ENCODE data around the gene EFHB.
"Not testable (repeated sequence)": the region's sequence is repeated elsewhere in the genome, so short reads cannot be mapped to it uniquely, and the experiment has no call there.

The EFHB gene, protein sequence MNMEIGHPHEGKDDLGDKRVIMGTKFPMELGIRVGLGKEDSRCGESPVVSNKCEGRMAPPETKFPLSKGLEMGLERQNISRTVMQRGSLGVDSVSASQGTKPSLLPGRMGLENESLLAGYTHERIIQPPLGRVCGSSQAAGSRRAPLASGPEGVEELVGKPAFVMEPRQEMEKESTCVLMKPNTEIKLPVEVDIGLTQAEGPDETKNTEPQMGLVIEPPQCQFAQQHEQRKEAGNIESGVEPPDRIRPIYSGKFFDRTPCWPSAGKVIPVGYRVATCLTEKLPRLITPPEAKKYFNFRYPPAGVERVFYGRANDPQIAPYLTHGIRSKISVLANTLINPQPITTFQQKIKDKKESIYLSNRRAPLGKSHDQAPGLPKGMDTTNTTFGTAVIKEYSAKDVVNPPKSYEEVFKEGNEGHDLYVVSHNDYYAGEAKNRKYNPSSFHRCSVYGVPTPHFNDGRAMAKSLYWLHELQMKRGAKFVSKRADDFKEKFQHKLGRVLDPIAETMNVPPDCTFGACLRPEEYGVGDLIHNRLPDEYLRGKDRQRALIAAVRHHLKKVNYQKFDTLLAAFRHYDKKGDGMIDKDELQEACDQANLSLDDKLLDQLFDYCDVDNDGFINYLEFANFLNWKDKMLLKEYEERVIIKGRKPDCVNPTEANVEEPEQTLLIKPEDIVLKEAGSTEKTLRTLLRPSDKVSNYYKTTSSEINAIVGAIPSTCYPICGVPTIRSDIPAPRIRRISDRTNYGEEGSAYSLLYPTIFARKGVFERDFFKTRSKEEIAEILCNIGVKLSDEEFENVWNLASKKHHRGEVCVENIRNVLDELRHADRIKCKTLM

DNA sequence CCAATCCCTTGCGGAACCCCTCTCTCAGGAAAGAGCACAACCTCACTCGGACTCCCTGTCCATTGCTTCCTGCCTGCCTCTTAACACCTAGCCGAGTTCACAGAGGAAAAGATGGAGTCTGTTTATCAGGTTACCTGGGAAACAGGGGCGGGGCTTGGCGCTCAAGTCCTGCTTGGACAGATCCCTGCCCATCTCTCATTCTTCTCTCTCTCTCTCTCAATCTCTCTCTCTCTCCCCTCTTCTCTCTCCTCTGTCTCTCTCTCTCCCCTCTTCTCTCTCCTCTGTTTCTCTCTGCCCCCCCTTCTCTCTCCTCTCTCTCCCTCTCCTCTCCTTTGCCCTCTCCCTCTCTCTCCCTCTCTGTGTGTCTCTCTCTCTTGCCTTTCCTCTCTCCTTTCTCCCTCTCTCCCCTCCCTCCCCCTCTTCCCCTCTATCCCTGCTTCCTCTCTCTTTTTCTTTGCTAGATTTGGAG is at the start of gene EFHB:
Gene EFHB, minus strand, starts transcription at position 120 of the 469 bp plus-strand sequence. CDS start 199 bp downstream, outside the sequence.
- DNase-seq (ENCODE audit: extremely low read depth in 1 of 2, low read depth in 1 of 2) = no peak

DNA sequence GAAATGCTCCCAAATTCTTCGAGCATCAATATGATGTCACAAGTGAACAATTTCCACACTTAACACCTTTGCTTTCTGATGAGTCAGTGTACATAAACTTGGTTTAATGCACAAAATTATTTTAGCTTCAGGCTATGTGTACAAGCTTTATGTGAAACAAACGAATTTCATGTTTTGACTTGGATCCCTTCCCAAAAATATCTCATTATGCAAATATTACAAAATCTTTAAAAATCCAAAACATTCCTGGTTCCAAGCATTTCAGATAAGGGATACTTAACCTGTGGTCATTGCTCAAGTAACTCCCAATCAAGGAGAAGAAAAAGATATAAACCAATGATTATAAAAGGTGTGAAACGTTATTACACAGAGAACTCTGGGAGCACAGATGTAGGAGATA is 38.0 kb upstream of the EFHB start:
- DNase-seq (ENCODE audit: extremely low read depth in 1 of 2, low read depth in 1 of 2) = no peak

DNA sequence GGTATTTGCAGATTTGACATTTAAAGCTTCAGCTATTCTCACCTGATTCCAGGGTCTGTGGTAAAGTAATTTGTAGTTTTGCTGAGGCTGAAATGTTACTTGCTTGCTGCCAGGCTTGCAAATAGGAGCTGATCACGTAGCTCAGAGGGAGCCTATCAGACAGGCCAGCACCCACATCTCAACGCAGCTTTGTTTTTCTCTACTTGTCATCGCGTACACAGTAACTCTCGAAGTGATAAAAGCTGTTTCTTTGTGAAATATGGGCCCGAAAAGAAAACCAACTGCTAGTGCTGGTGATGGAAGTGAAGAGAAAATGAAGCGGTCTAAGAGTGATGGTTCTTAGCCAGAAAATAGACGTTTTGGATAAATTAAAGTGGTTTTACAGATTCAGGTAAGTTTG is 36.3 kb upstream of the EFHB start:
- no peak for DNase-seq (ENCODE audit: extremely low read depth in 1 of 2, low read depth in 1 of 2)

DNA sequence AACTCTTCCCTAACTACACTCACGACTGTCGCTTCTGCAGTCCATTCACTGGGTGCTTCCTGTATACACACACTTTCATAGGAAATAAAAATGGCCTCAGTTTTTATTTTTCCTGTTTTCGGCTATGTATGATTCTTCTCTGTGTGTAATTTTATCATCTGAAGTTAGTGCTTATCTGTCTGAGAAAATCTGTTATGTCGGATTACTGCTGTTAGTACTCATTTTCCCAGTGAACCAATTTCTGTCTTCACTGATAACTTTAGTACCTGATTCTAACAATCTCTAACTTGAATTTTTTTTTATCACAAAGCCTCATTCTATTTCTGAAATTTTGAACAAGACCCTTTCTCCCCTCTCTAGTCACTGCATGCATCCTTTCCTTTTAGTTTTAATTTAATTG is 33.8 kb upstream of the EFHB start:
- no peak for DNase-seq (ENCODE audit: extremely low read depth in 1 of 2, low read depth in 1 of 2)

DNA sequence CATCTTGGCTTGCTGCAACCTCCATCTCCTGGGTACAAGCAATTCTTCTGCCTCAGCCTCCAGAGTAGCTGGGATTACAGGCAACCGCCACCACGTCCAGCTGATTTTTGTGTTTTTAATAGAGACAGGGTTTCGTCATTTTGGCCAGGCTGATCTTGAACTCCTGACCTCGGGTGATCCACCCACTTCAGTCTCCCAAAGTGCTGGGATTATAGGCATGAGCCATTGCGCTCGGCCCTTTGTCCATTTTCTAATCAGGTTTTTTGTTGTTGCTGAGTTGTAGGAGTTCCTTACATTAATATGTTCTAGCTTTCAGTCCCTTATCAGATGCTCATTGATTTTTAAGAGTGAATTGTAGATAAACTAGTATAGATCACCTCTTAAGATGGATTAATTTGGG is 33.2 kb upstream of the EFHB start:
- DNase-seq (ENCODE audit: extremely low read depth in 1 of 2, low read depth in 1 of 2) = no peak

DNA sequence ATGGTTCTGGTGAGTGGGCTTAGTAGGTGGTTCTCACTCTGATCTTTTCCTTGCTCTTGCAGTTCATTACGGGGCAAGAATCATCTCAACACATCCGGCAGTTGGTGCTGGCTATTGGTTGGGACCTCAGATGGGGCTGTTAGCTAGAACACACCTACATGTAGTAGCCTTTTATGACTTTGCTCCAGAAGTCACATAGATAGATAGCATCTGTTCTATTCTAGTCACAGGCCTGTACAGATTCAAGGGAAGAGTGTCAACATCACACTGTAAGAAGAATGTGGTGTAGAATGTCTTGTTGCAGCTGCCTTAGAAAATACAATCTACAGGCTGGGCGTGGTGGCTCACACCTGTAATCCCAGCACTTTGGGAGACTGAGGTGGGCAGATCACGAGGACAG is 27.9 kb upstream of the EFHB start:
- DNase-seq (ENCODE audit: extremely low read depth in 1 of 2, low read depth in 1 of 2) = no peak

DNA sequence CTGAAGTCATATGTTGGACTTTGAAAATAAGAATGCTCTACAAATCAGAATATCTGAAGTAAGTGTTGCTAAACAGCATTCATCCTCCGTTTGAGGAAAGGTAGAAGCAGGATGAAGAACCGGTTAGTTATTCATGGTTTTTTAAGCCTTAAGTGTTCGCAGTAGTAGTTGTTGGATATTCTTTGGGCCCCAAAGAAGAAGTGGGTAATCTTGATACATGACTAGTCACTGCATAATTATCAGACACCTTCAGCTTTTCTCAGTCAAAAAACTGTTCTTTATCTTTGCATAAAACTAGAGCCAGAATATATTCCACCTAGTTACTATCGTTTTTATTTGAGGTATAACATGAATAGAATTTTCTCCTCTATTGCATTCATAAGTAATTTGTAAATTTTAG is 26.7 kb upstream of the EFHB start:
- no peak for DNase-seq (ENCODE audit: extremely low read depth in 1 of 2, low read depth in 1 of 2)

DNA sequence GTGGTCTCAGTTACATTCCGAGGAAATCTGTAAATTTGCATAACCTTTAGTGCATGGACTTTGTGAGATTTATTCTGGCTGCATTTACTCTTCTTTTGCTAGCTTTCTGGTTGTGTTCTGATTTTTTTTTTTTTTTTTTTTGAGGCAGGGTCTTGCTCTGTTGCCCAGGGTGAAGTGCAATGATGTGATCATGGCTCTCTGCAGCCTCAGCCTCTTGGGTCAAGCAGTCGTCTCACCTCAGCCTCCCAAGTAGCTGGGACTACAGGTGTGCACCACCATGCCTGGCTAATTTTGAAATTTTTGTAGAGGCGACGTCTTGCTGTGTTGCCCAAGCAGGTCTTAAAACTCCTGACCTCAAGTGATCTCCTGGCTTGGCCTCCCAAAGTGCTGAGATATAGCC is 25.5 kb upstream of the EFHB start:
- DNase-seq (ENCODE audit: extremely low read depth in 1 of 2, low read depth in 1 of 2) = no peak

DNA sequence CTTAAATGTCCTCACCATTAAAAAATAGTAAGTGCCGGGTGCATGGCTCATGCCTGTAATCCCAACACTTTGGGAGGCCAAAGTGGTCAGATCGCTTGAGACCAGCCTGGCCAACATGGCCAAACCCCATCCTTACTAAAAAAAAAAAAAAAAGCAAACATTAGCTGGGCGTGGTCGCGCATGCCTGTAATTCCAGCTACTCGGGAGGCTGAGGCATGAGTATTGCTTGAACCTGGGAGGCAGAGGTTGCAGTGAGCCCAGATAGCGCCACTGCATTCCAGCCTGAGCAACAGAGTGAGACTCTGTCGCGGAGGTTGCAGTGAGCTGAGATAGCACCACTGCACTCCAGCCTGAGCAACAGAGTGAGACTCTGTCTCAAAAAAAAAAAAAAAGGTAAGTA is 23.3 kb upstream of the EFHB start:
- not testable (repeated sequence) for DNase-seq (ENCODE audit: extremely low read depth in 1 of 2, low read depth in 1 of 2)

DNA sequence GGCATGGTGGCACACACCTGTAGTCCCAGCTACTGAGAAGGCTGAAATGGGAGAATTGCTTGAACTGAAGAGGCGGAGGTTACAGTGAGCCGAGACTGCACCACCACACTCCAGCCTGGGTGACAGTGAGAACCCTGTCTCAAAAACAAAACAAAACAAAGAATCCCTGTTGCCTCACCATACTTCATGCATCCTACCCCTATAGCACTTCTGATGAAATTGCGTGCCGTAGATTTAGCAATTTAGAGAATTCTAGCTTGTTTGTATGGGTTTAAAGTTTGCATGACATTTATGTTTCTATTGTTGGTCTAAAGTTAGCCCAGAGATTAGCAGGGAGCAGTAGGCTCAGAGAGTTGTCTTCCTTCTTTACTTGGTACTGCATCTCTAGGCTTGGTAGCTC is 20.7 kb upstream of the EFHB start:
- DNase-seq (ENCODE audit: extremely low read depth in 1 of 2, low read depth in 1 of 2) = no peak

DNA sequence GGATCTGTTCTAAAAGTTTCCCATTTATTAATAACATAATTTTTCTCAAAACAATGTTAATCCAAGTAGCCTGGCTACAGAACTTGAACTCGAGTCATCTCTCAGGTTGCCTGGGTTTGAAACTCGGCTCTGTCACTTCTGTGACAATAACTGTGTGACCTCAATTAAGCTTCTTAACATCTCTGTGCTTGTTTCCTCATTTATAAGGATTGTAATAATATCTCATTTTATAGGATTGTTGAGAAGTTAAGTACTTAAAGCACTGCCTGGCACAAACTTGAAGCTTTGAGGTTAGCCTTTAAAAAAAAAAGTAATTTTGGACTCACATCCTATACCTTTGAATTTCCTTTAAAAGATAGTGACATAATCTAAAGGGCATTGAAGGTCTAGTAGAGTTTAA is 16.3 kb upstream of the EFHB start:
- DNase-seq (ENCODE audit: extremely low read depth in 1 of 2, low read depth in 1 of 2) = no peak

DNA sequence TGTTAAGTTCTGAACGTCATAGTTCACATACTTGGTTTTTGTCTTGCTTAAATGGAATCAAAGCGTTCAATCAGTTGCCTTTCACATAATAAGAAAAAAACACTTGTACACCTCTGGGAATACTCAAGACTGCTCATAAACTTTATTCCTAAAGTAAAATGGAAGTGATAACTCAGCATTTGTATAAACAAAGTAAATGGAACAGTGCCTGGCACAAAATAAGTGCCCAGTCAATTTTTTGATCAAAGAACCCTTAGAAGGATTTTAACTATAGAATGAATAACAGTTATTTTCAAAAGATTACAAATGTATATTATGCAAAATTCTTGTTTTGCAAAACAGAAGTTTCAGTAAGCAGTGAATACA is 14.2 kb upstream of the EFHB start:
- DNase-seq (ENCODE audit: extremely low read depth in 1 of 2, low read depth in 1 of 2) = no peak

DNA sequence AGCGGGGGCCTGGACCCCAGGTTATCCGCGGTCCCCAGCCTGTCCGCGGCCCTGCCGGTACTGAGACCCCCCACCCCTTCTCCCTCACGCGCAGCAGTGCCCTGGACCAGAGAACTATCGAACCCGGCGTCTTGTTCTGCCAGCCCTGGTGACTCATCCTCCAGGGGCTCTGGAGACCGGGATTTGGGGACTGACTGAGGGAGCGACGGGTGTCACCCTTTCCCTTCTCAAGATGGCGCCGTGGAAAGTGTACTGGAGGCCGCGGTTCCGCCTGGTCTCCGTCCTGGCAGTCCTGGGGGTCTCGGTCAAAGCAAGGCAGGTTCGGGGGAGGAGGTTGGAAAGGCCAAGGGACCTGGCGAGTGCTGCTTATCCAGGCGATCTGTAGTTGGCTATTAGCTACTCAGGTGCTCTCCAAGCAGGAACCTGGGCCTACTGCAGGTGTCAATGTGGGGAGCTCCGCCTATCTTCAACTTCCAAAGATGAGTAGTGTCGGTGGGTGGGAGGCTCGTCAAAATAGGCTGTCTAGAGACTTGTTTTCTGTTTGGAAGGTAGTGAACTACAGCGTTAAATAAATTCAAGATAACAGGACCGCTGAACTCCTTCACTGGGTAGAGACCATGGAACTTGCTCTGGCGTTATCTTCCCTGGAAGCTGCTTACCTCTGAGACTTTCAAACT is 13.7 kb upstream of the EFHB start:
- DNase-seq (ENCODE audit: extremely low read depth in 1 of 2, low read depth in 1 of 2) = peak in 1 of 2 donors; percentile 14

DNA sequence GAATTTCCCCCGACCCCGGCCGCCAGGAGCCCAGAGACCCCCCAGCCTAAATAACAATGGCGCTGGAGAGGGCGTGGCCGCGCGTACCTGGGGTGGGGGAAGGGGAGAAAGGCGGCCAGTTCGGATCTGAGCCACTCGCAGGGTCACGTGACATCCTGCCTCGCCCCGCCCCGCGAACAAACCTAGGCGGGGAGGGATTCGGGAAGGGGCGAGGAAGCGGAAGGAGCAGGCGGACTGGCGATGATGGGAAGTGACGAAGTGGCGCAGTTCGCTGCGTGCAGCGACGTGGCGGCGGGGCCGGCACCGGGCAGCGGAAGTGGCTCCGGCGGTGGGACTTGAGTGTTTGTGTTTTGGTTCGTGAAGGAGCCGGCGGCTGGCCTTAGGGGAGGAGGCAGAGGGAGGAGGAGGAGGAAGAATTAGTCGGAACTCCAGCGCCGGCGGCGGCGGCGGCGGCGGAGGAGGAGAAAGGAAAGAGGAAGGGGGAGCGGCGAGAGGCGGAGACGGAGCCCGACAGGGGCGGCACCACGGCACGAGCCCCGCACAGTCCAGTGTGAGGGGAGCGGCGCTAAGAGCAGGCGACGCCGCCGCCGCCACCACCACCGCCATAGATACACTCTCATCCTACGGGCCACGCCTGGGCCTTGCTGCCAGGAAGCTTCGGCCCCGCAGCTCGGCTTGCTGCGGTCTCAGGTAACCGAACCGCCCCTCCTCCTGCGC is 13.0 kb upstream of the EFHB start, which contains the start of gene RAB5A:
Gene RAB5A, plus strand, starts transcription at position 266 of the 717 bp plus-strand sequence. CDS start 3,802 bp downstream, outside the sequence.
- peak; percentile 89 to 92 for DNase-seq (ENCODE audit: extremely low read depth in 1 of 2, low read depth in 1 of 2)

DNA sequence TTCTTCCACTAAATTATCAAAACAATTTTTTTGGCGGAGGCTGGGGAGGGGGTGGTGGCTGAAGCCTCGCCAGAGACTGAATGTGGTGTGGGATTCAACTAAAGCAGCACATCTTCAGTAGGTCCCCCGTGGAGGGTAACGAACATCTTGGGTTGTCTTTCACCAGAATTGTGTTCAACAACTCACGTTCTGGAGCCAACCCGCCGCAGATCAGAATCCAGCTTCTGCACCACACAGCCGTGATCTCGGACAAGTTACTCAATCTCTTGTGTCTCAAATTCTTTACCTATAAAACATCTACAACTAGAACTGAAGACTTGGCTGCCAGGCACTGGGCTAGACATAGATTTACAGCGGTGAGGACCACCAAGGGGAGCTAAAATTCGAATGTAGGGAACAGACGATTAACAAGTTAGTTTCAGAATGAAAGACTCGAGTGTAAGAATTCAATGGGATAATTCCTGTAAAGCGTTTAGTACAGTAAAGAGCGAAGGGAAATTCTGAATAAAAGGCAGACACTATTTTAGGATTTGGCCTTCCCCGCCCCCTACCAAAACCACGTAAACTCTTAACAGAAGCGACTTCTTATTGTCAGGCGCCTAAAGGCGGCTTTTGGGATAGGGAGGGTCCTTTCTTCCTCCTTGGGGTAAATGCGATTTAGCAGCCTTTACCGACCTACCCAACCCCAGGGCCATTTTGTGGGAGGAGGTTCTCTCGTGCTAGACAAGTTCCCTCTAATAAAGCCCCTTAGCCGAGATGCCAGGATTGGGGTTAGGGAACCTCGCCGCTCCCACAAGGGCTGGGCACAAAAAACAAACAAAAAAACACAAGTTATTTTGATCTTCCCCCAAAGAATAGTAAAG is 12.2 kb upstream of the EFHB start:
- no peak for DNase-seq (ENCODE audit: extremely low read depth in 1 of 2, low read depth in 1 of 2)

DNA sequence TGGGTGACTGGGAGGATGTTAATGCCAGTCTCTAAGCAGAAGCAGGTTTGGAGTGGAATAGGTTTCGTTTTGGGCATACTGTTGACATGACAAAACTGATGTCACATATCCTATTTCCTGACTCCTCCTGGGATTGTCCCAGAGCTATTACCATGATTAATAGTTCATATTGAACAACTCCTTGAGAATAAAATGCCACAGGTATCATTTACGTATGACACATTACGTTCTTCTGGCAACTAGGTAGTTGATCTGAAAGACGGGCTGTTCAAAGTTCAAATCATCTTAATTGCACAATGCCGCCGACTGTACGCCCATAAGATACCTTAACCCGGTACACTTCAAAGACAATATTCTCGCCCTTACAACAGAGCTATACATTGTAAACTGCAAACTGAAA is 11.5 kb upstream of the EFHB start:
- no peak for DNase-seq (ENCODE audit: extremely low read depth in 1 of 2, low read depth in 1 of 2)

DNA sequence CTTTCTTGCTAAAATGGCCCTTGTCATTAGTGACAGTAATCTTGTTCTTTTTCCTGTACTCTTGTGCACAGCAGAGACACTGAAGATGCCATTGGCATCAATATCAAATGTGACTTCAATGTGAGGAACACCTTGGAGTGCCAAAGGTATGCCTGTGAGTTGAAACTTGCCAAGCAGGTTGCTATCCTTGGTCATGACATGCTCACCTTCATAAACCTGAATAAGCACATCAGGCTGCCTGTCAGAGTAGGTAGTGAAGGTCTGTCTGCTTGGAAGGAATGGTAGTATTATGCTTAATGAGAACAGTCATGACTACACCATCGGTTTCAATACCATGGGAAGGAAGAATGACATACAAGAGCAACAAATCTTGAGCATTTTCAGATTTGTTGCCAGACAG is 6.6 kb upstream of the EFHB start:
- no peak for DNase-seq (ENCODE audit: extremely low read depth in 1 of 2, low read depth in 1 of 2)

DNA sequence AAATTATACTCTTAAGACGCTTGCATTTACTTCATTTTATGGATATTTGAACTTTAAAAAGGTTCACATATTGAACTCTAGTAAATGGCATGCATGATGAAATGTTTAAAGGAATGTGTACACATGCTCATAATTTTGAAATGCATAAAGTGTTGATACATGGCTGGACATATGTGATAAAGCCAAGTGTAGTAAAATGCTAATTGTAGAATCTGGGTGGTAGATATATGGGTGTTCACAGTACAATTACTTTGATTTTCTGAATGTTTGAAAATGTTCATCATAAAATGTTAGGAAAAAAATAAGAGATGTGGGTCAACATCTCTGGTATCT is 4.2 kb upstream of the EFHB start:
- DNase-seq (ENCODE audit: extremely low read depth in 1 of 2, low read depth in 1 of 2) = no peak

DNA sequence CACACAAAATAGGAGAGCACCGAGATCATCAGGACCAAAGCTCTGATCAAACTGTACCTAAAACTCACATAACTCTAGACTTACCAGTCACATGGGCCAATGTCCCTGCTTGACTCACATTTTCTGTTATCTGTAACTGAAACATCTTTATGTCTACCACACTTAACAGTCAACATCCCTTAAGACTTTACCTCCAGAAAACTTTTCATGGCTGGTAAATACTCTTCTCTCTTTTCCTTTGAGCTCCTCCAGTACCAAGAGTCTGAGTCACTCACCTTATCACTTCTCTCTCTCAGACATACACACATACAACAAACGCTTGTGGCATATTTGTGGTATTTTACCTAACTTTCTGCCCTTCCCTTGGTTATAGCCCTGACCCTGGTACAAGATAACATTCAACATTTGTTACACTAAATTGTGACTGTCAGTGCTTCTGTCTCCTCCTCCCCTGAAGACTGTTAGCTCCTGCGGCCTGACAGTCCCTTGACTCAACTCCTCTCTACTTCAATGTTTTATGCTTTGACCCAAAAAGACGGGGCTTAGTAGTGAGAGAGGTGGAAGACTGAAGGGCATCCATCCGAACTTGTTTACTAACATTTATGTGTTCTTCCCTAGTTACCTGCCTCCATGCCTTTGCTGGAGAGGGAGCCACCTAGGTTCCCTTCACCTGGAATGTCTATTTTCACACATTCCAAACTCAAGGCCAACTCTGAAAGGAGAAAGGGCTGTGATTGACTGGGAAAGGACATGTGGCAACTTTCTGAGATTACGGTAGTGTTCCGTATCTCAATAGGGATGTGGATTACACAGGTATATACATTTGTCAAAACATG is 3.7 kb upstream of the EFHB start:
- DNase-seq (ENCODE audit: extremely low read depth in 1 of 2, low read depth in 1 of 2) = no peak

All from activated CD8-positive, alpha-beta memory T cell treated with anti-CD3 and anti-CD28 coated beads for 1 hour (primary cell).